Duodenal mucosa (tissue), 2 donors: ENCODE results near the gene BNC2.
"Not testable (repeated sequence)": the region's sequence is repeated elsewhere in the genome, so short reads cannot be mapped to it uniquely, and the experiment has no call there.

Experiments used
- H3K27ac ChIP-seq: one replicate; pipeline ENCODE4 v1.7.0; 2013; ENCODE audit warnings: low read depth, low read length
- H3K27me3 ChIP-seq, 2 donors: one replicate each; pipeline ENCODE4 v1.7.0; 2013; ENCODE audit warnings: low read length in 2 of 2, control low read depth in 1 of 2; ENCODE audit not compliant: insufficient read depth in 2 of 2, control insufficient read depth in 1 of 2
- H3K36me3 ChIP-seq, 2 donors: one replicate each; pipeline ENCODE4 v1.7.0; 2013; ENCODE audit warnings: low read length in 2 of 2, control low read depth in 1 of 2; ENCODE audit not compliant: insufficient read depth in 2 of 2, control insufficient read depth in 1 of 2
- H3K4me1 ChIP-seq, 2 donors: one replicate each; pipeline ENCODE4 v1.7.0; 2013; ENCODE audit warnings: low read length in 2 of 2, control low read depth in 1 of 2; ENCODE audit not compliant: insufficient read depth in 2 of 2, control insufficient read depth in 1 of 2
- H3K4me3 ChIP-seq, 2 donors: one replicate each; pipeline ENCODE4 v1.7.0; 2013; ENCODE audit warnings: low read length in 2 of 2, low read depth in 1 of 2
- H3K9ac ChIP-seq, 2 donors: one replicate each; pipeline ENCODE4 v1.7.0; 2013; ENCODE audit warnings: low read length in 2 of 2, low read depth in 1 of 2
- H3K9me3 ChIP-seq, 2 donors: one replicate each; pipeline ENCODE4 v1.7.0; 2013; ENCODE audit warnings: low read length in 2 of 2, control low read depth in 1 of 2; ENCODE audit not compliant: control insufficient read depth in 1 of 2

The BNC2 gene, protein sequence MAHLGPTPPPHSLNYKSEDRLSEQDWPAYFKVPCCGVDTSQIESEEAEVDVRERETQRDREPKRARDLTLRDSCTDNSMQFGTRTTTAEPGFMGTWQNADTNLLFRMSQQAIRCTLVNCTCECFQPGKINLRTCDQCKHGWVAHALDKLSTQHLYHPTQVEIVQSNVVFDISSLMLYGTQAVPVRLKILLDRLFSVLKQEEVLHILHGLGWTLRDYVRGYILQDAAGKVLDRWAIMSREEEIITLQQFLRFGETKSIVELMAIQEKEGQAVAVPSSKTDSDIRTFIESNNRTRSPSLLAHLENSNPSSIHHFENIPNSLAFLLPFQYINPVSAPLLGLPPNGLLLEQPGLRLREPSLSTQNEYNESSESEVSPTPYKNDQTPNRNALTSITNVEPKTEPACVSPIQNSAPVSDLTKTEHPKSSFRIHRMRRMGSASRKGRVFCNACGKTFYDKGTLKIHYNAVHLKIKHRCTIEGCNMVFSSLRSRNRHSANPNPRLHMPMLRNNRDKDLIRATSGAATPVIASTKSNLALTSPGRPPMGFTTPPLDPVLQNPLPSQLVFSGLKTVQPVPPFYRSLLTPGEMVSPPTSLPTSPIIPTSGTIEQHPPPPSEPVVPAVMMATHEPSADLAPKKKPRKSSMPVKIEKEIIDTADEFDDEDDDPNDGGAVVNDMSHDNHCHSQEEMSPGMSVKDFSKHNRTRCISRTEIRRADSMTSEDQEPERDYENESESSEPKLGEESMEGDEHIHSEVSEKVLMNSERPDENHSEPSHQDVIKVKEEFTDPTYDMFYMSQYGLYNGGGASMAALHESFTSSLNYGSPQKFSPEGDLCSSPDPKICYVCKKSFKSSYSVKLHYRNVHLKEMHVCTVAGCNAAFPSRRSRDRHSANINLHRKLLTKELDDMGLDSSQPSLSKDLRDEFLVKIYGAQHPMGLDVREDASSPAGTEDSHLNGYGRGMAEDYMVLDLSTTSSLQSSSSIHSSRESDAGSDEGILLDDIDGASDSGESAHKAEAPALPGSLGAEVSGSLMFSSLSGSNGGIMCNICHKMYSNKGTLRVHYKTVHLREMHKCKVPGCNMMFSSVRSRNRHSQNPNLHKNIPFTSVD

DNA sequence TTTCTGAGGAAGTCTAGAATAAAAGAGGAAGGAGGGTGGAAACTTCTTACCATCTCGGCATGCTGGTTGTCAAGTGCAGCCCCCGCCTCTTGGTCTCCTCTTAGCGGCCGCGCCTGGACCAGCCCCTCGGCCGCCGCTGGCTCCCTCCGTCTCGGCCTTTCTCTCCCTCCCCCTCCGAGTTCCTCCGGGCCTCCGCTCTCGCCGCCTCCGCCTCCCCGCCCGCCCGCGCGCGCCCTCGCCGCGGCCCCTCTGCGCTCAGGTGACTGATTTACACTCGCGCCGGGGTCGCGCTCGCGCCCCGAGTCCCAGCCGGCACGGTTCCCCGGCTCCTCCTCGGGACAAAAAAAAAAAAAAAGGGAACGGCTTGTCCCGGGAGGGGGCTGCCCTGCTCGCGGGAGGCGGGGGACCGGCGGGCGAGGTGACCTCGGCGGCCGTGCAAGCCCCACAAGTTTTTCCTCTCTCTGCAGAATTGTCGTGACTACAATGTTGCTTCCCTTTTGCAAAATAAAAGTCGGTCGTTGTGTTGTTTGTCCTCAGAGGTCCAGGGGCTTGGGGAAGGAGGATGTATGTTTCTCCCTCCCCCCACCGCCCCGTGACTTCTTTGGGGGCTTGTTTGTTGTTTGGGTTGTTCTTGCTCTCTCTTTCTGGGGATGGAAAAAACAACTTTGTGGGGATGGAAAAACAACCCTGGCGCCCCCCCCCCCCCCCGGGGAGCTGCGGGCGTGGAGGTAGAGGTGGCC lies at the start of gene BNC2:
Gene BNC2, minus strand, starts transcription at position 75 of the 740 bp plus-strand sequence. Its CDS starts 22 bp downstream, at position 53.
- Histone ChIP-seq H3K36me3 (no peaks in the 10 kb centered on the region), H3K4me3 (peak within 1 kb of the TSS; percentile 57 to 58), H3K9ac (peak within 1 kb of the TSS; percentile 18 to 39), H3K27ac (peak within 1 kb of the TSS; percentile 42), H3K4me1 (no peaks in the 10 kb centered on the region), H3K27me3 (peaks cover 14 to 20% of the 10 kb centered on the region in 2 donors), H3K9me3 (no peaks in the 10 kb centered on the region)

DNA sequence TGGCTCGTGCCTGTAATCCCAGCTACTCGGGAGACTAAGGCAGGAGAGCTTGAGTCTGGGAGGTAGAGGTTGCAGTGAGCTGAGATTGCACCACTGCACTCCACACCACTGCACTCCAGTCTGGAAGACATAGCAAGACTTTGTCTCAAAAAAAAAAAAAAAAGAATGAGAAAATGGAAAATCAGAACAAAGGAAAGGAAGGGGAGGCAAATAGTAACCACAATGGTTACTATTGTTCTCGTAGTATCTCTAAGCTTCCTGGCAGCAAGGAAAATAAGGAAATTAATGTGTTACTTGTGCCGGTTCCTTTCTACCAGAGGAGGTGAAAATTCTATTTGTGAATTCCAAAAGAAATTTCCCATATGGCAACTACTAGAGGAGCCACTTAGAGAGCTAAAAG lies 48.5 kb upstream of the BNC2 start:
- Histone ChIP-seq H3K27me3 (no peaks in the 10 kb centered on the region), H3K4me1 (no peaks in the 10 kb centered on the region), H3K27ac (no peak overlapping the region), H3K4me3 (no peak overlapping the region), H3K9ac (no peak overlapping the region), H3K36me3 (no peaks in the 10 kb centered on the region), H3K9me3 (no peaks in the 10 kb centered on the region)

DNA sequence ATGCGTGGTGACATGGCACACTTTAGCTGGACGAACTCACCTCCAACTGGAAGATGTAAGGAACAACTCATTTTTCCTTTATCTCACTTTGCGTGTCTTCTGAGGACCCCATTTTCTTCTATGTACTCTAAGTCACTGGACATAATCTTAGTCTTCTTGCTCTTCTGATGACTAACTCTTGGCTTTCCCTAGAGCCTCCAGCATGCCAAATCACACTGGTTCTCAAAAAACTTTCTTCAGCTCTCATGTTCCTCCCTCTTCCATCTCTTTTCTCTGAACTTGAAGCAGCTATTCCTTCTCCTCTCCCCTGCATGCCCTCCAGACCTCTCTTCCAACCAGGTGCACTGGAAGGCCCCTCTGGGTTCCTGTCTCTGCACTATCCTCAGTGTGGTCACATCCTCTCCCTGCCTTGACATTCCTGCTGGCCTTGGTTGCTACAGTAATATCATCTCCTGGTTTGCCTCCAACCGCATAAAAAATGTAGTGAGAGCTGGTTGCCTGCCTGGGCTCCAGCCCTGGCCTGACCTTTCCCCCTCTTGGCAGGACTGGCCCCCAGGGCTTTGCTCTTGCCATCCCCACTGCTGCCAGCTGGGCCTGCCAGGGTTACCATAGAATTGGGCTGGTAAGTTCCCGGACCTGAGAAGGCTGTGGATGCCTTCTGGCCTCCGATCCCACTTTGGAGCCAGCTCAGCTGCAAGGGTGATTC lies 44.8 kb upstream of the BNC2 start:
- Histone ChIP-seq H3K9me3 (no peaks in the 10 kb centered on the region), H3K27ac (no peak overlapping the region), H3K36me3 (no peaks in the 10 kb centered on the region), H3K9ac (no peak overlapping the region), H3K27me3 (no peaks in the 10 kb centered on the region), H3K4me3 (no peak overlapping the region), H3K4me1 (no peaks in the 10 kb centered on the region)

- Histone ChIP-seq H3K4me3 (no peak overlapping the region), H3K27ac (no peak overlapping the region), H3K27me3 (no peaks in the 10 kb centered on the region), H3K4me1 (no peaks in the 10 kb centered on the region), H3K36me3 (no peaks in the 10 kb centered on the region), H3K9me3 (no peaks in the 10 kb centered on the region), H3K9ac (no peak overlapping the region)
Observed at GRCh38 chr9:16912197-16912596, 41.7 kb upstream of the BNC2 start.

- not testable (repeated sequence) for H3K27ac ChIP-seq, H3K27me3 ChIP-seq, H3K9ac ChIP-seq, H3K9me3 ChIP-seq, H3K4me1 ChIP-seq, H3K36me3 ChIP-seq, H3K4me3 ChIP-seq
Observed at GRCh38 chr9:16908206-16908605, 37.7 kb upstream of the BNC2 start.

DNA sequence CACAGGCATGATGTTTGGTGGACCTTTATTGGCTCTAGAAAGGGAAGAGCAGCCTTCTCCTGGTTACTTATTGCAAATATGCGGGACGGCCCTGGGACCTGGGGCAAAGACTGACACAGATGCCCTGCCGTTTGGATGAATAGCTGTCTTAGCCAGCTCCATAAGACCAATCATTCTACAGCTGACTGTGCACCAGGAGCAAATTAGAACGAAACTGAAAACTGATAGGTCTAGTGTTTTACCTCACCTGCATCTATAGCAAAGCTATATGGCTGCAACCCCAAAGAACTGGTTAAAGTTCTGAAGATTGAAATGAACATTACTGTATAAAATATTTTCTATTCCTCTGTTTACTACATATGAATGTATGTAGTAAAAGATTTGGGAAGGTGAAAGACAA lies 34.2 kb upstream of the BNC2 start:
- no peaks in the 10 kb centered on the region for H3K9me3 ChIP-seq
- no peaks in the 10 kb centered on the region for H3K4me1 ChIP-seq
- no peaks in the 10 kb centered on the region for H3K27me3 ChIP-seq
- H3K4me3 ChIP-seq: no peak overlapping the region
- no peaks in the 10 kb centered on the region for H3K36me3 ChIP-seq
- H3K27ac ChIP-seq: no peak overlapping the region
- H3K9ac ChIP-seq: no peak overlapping the region

DNA sequence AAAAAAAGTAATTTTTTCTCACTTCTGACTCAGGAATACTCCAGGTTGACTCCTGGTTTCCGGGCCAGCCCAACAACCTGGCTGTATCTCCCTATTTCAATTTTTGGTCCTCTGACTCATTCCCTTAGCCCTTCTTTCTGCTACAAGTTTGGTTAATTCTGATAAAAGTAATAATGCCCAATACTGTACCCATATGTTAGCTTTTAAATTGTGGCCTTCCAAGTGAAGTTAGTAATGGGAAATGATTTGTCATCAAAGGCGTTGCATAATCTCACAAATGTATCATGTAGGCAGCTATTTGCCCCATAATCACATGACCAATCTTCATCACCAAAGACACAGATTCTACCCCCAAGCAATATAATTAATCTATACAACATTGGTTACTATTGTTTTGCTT lies 31.1 kb upstream of the BNC2 start:
- H3K4me3 ChIP-seq: no peak overlapping the region
- H3K4me1 ChIP-seq: no peaks in the 10 kb centered on the region
- H3K36me3 ChIP-seq: no peaks in the 10 kb centered on the region
- no peak overlapping the region for H3K27ac ChIP-seq
- no peaks in the 10 kb centered on the region for H3K27me3 ChIP-seq
- no peak overlapping the region for H3K9ac ChIP-seq
- no peaks in the 10 kb centered on the region for H3K9me3 ChIP-seq

GRCh38 chr9:16899606-16900005 lies 29.1 kb upstream of the BNC2 start:
- H3K27me3 ChIP-seq: no peaks in the 10 kb centered on the region
- no peaks in the 10 kb centered on the region for H3K36me3 ChIP-seq

GRCh38 chr9:16898464-16898863 lies 28.0 kb upstream of the BNC2 start:
- no peak overlapping the region for H3K27ac ChIP-seq
- no peaks in the 10 kb centered on the region for H3K9me3 ChIP-seq
- no peaks in the 10 kb centered on the region for H3K36me3 ChIP-seq
- no peak overlapping the region for H3K9ac ChIP-seq
- H3K4me1 ChIP-seq: no peaks in the 10 kb centered on the region
- H3K27me3 ChIP-seq: no peaks in the 10 kb centered on the region
- H3K4me3 ChIP-seq: no peak overlapping the region

More at GRCh38 chr9:16899606-16900005, 29.1 kb upstream of the BNC2 start:
- Histone ChIP-seq H3K9me3 (no peaks in the 10 kb centered on the region), H3K27ac (no peak overlapping the region), H3K4me3 (no peak overlapping the region), H3K9ac (no peak overlapping the region), H3K4me1 (no peaks in the 10 kb centered on the region)
